Dendritic cell treated with granulocyte-macrophage colony-stimulating factor and Interleukin-4, amounts not matched to agents 40 ng/mL and 50 ng/mL, for 4 days (primary cell): ENCODE measurements around the gene OR2T27.
"Not testable (repeated sequence)": the region's sequence is repeated elsewhere in the genome, so short reads cannot be mapped to it uniquely, and the experiment has no call there.

Experiments used
- H3K27ac Mint-ChIP-seq: one replicate; pipeline ENCODE4 v1.8.0; 2022; ENCODE audit warnings: mild to moderate bottlenecking, mixed read lengths
- H3K27me3 Mint-ChIP-seq: one replicate; pipeline ENCODE4 v1.8.0; 2022; ENCODE audit warnings: mild to moderate bottlenecking, mixed read lengths
- H3K36me3 Mint-ChIP-seq: one replicate; pipeline ENCODE4 v1.8.0; 2022; ENCODE audit warnings: low read depth, mixed read lengths
- H3K4me1 Mint-ChIP-seq: one replicate; pipeline ENCODE4 v1.8.0; 2022; ENCODE audit warnings: low read depth, mixed read lengths
- H3K4me3 Mint-ChIP-seq: one replicate; pipeline ENCODE4 v1.8.0; 2022; ENCODE audit warnings: mild to moderate bottlenecking, moderate library complexity, mixed read lengths
- H3K9me3 Mint-ChIP-seq: one replicate; pipeline ENCODE4 v1.8.0; 2022; ENCODE audit warnings: mixed read lengths
- intact Hi-C: fragments of 100-400 bp; cut with micrococcal nuclease; formaldehyde crosslinking; loops from one replicate; pipeline ENCODE4 v1.15.0; 2022

The OR2T27 gene

GRCh38 chr1:248670003-248670402 is 14.7 kb upstream of the OR2T27 start:
- no peaks in the 10 kb centered on the region for H3K27me3 Mint-ChIP-seq
- no peaks in the 10 kb centered on the region for H3K36me3 Mint-ChIP-seq
- no peaks in the 10 kb centered on the region for H3K4me1 Mint-ChIP-seq
- peaks cover 9% of the 10 kb centered on the region for H3K9me3 Mint-ChIP-seq
- H3K27ac Mint-ChIP-seq, result no peak overlapping the region
- no peak overlapping the region for H3K4me3 Mint-ChIP-seq
- intact Hi-C loops, result no loop called here

GRCh38 chr1:248663453-248664328 is 8.4 kb upstream of the OR2T27 start:
- H3K36me3 Mint-ChIP-seq, H3K4me3 Mint-ChIP-seq, H3K27me3 Mint-ChIP-seq, H3K4me1 Mint-ChIP-seq, H3K9me3 Mint-ChIP-seq, intact Hi-C loops, H3K27ac Mint-ChIP-seq: not testable (repeated sequence)

GRCh38 chr1:248656797-248657196 is 1.5 kb upstream of the OR2T27 start:
- H3K36me3 Mint-ChIP-seq, H3K27me3 Mint-ChIP-seq, H3K4me1 Mint-ChIP-seq, H3K27ac Mint-ChIP-seq, H3K4me3 Mint-ChIP-seq, intact Hi-C loops, H3K9me3 Mint-ChIP-seq: not testable (repeated sequence)

- H3K4me3 Mint-ChIP-seq, H3K27me3 Mint-ChIP-seq, H3K36me3 Mint-ChIP-seq, H3K9me3 Mint-ChIP-seq, intact Hi-C loops, H3K4me1 Mint-ChIP-seq, H3K27ac Mint-ChIP-seq: not testable (repeated sequence)
Observed at GRCh38 chr1:248648770-248649536, 6.4 kb downstream of the OR2T27 start.

- H3K36me3 Mint-ChIP-seq, H3K27ac Mint-ChIP-seq, intact Hi-C loops, H3K27me3 Mint-ChIP-seq, H3K4me1 Mint-ChIP-seq, H3K9me3 Mint-ChIP-seq, H3K4me3 Mint-ChIP-seq: not testable (repeated sequence)
Observed at GRCh38 chr1:248645178-248645577, 10.2 kb downstream of the OR2T27 start, which contains the start of gene OR2T35. TSS of gene OR2T35 (minus strand) at chr1:248645278. CDS start at chr1:248639258, 6,020 bp downstream.

GRCh38 chr1:248642971-248643651 is 12.2 kb downstream of the OR2T27 start:
- H3K27me3 Mint-ChIP-seq, H3K27ac Mint-ChIP-seq, intact Hi-C loops, H3K9me3 Mint-ChIP-seq, H3K36me3 Mint-ChIP-seq, H3K4me3 Mint-ChIP-seq, H3K4me1 Mint-ChIP-seq: not testable (repeated sequence)

- H3K27ac Mint-ChIP-seq, intact Hi-C loops, H3K4me3 Mint-ChIP-seq, H3K9me3 Mint-ChIP-seq, H3K4me1 Mint-ChIP-seq, H3K36me3 Mint-ChIP-seq, H3K27me3 Mint-ChIP-seq: not testable (repeated sequence)
Observed at GRCh38 chr1:248641583-248641982, 13.7 kb downstream of the OR2T27 start.

GRCh38 chr1:248640906-248641305 is 14.4 kb downstream of the OR2T27 start:
- H3K27ac Mint-ChIP-seq, H3K9me3 Mint-ChIP-seq, intact Hi-C loops, H3K27me3 Mint-ChIP-seq, H3K4me3 Mint-ChIP-seq, H3K4me1 Mint-ChIP-seq, H3K36me3 Mint-ChIP-seq: not testable (repeated sequence)

GRCh38 chr1:248639652-248640051 is 15.7 kb downstream of the OR2T27 start:
- H3K4me1 Mint-ChIP-seq, H3K4me3 Mint-ChIP-seq, intact Hi-C loops, H3K27me3 Mint-ChIP-seq, H3K36me3 Mint-ChIP-seq, H3K9me3 Mint-ChIP-seq, H3K27ac Mint-ChIP-seq: not testable (repeated sequence)

GRCh38 chr1:248636612-248637011 is 18.7 kb downstream of the OR2T27 start:
- H3K4me3 Mint-ChIP-seq, intact Hi-C loops, H3K9me3 Mint-ChIP-seq, H3K27ac Mint-ChIP-seq, H3K27me3 Mint-ChIP-seq, H3K36me3 Mint-ChIP-seq, H3K4me1 Mint-ChIP-seq: not testable (repeated sequence)

- H3K9me3 Mint-ChIP-seq, result not testable (repeated sequence)
Observed at GRCh38 chr1:248634991-248635390, 20.3 kb downstream of the OR2T27 start, which contains the start of gene OR2T11. TSS of gene OR2T11 (minus strand) at chr1:248635091. CDS start at chr1:248627128, 7,963 bp downstream.

GRCh38 chr1:248631354-248632008 is 23.8 kb downstream of the OR2T27 start:
- Mint-ChIP-seq H3K4me3 (no peak overlapping the region), H3K27ac (no peak overlapping the region), H3K36me3 (no peaks in the 10 kb centered on the region), H3K9me3 (no peaks in the 10 kb centered on the region), H3K27me3 (no peaks in the 10 kb centered on the region), H3K4me1 (no peaks in the 10 kb centered on the region)
- intact Hi-C loops, result no loop called here

More at GRCh38 chr1:248634991-248635390, 20.3 kb downstream of the OR2T27 start, which contains the start of gene OR2T11:
- H3K36me3 Mint-ChIP-seq, H3K27ac Mint-ChIP-seq, H3K4me3 Mint-ChIP-seq, H3K4me1 Mint-ChIP-seq, intact Hi-C loops, H3K27me3 Mint-ChIP-seq: not testable (repeated sequence)

GRCh38 chr1:248630551-248630950 is 24.8 kb downstream of the OR2T27 start:
- Mint-ChIP-seq H3K27ac (no peak overlapping the region), H3K36me3 (no peaks in the 10 kb centered on the region), H3K9me3 (no peaks in the 10 kb centered on the region), H3K4me3 (no peak overlapping the region), H3K27me3 (no peaks in the 10 kb centered on the region), H3K4me1 (no peaks in the 10 kb centered on the region)
- intact Hi-C loops, result no loop called here
